Suprapubic skin (tissue), 4 donors: ENCODE measurements around the gene WSB1.

Experiments
- CTCF ChIP-seq, 2 donors: fragments of 200-600 bp in 1 of 2; fragments of 450-650 bp in 1 of 2; sonication (generic) in 1 of 2; IDR thresholded peaks; one replicate each; pipeline ENCODE4 v1.5.1; 2016 to 2019; ENCODE audit warnings: antibody characterized with exemption in 2 of 2, mild to moderate bottlenecking in 1 of 2, moderate library complexity in 1 of 2
- EP300 ChIP-seq: sonication (generic); formaldehyde crosslinking; IDR thresholded peaks from one replicate; pipeline ENCODE4 v1.6.1; 2017; ENCODE audit warnings: antibody characterized with exemption
- POLR2A ChIP-seq, 2 donors: fragments of 450-650 bp; IDR thresholded peaks; one replicate each; pipeline ENCODE4 v1.6.1; 2017; ENCODE audit warnings: antibody characterized with exemption in 2 of 2, mild to moderate bottlenecking in 2 of 2, moderate library complexity in 2 of 2
- POLR2AphosphoS5 ChIP-seq, 3 donors: sonication (generic); formaldehyde crosslinking; IDR thresholded peaks; one replicate each; pipeline ENCODE4 v1.6.1; 2017; ENCODE audit warnings: antibody characterized with exemption in 3 of 3

GRCh38 chr17:27356091-27356705, 62.3 kb downstream of the WSB1 start:
- TF ChIP-seq POLR2AphosphoS5 (IDR thresholded peaks at IDR 0.05) (no peak), POLR2A (IDR thresholded peaks at IDR 0.05) (no peak), CTCF (IDR thresholded peaks at IDR 0.05) (no peak), EP300 (no peak)
